T-helper 1 cell (primary cell): Measurements from ENCODE around the gene CDH23.

Experiments
- DNase-seq, 5 donors: peaks; one replicate each; pipeline ENCODE4 v3.0.0-alpha.2; 2012 to 2020

CDH23 gene

DNA sequence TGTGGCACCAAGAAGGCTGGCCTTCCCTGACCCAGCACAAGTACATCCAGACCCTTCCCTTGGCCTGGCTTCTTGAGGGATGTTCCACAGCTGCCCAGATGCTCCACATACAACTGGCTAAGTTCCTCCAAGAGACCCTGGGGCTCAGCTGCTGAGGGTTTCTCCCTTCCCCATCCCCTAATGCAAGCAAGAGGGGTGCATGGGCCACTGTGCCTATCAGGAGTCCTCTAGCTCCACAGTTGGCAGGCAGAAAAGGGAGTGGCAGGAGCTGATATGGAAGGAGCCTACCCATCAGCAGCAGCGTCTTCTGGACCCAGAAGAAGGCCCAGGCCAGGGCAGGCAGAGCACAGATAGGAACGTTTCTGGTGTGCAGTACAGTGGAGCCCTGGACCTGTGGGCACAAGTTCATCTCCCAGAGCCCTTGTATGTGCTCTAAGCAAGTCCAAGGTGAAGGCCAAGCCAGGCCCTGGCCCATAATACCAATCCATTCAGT is 350.4 kb downstream of the CDH23 start:
- DNase-seq: no peak

- DNase-seq: no peak
Measured at GRCh38 chr10:71747551-71748523, 351.1 kb downstream of the CDH23 start.

GRCh38 chr10:71748671-71749191 is 352.0 kb downstream of the CDH23 start:
- DNase-seq: peak; percentile 54 to 99 (median 68)

DNA sequence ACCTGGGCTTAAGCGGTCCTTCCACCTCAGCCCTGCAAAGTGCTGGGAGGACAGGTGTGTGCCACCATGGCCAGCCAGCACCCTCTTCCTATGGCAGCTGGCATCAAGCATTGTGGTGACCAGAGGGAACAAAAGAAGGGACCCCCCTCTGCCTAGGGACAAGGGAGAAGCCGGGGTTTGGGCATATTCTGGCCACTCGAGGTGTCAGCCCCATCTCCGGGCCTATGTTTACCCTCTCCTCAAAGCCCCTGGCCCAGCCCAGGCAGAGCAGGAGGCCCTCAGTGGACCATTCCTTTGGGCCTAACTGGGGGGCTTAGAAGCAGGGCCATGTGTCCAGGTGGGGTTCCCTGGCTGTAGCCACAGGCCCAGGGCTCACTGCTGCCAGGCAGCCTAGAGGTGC is 352.7 kb downstream of the CDH23 start:
- no peak for DNase-seq

DNA sequence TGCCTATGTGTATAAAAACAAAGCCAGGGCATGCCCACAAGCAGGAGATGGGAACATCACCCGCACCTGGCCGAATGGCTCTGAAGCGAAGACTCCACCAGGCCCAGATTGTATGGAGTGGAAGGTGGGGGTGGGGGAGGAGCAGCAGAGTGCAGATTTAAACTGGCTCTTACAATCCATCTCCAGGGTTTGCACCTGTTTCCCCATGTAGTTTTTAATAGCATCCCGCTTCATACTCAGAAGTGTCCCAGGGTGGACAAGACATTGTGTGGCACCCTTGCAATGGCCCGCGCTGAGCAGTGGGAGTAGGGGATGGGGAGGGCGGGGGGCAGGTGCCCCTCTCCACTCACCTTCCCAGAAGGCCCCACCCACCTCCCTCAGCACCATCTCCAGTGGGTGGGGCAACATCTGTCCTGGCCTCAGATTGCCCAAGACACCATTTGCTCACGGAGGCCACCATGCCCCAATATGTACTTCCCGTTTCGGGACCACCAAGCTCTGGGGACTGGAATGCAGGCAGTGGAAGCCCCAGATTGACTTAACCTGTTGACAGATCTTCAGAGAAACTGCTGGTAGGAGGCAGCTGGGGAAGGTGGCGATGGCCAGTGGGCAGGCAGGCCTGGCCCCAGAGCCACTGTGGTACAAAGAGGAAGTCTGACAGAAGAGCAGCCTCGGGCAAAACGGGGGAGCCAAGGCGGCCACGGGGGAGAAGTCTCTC is 353.6 kb downstream of the CDH23 start:
- no peak for DNase-seq

- no peak for DNase-seq
Measured at GRCh38 chr10:71750986-71751385, 354.3 kb downstream of the CDH23 start.

DNA sequence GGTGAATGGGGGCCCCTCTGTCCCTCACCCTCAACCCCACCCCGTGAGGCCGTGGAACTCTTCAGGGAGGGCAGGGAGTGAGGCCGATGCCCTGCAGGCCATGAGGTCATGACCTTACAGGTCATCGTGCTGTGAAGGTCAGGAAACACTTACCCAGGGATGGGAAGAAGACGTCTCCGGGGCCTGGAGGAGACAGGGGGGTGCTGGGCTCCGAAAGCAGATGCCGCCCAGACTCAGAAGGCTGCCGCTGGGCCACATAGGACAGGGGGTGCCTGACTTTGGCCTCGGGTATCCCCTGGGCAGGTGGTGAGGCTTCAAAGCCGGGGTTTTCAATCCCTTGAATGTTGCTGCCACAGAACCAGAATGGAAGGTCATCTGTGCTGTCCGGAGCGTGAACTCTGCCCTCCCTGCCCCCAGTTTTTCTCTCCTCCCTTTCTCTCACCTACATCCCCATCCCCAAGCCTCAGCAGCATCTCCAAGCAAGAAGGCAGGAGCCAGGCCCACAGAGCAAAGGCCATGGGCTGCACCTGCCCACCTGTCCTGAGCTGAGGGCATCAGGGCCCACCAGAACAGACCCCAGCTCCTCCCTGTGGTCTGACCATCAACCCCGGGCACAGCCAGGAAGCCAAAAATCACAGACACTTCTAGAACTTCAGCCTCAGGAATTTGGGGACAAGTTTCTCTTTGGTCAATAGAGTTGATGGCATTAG is 354.9 kb downstream of the CDH23 start:
- no peak for DNase-seq

- no peak for DNase-seq
Measured at GRCh38 chr10:71752391-71753090, 355.8 kb downstream of the CDH23 start.

GRCh38 chr10:71753091-71753959 is 356.6 kb downstream of the CDH23 start:
- DNase-seq: no peak

GRCh38 chr10:71753960-71754505 is 357.3 kb downstream of the CDH23 start:
- no peak for DNase-seq

GRCh38 chr10:71754562-71754961 is 357.8 kb downstream of the CDH23 start:
- DNase-seq: no peak

GRCh38 chr10:71755179-71755879 is 358.6 kb downstream of the CDH23 start:
- no peak for DNase-seq

DNA sequence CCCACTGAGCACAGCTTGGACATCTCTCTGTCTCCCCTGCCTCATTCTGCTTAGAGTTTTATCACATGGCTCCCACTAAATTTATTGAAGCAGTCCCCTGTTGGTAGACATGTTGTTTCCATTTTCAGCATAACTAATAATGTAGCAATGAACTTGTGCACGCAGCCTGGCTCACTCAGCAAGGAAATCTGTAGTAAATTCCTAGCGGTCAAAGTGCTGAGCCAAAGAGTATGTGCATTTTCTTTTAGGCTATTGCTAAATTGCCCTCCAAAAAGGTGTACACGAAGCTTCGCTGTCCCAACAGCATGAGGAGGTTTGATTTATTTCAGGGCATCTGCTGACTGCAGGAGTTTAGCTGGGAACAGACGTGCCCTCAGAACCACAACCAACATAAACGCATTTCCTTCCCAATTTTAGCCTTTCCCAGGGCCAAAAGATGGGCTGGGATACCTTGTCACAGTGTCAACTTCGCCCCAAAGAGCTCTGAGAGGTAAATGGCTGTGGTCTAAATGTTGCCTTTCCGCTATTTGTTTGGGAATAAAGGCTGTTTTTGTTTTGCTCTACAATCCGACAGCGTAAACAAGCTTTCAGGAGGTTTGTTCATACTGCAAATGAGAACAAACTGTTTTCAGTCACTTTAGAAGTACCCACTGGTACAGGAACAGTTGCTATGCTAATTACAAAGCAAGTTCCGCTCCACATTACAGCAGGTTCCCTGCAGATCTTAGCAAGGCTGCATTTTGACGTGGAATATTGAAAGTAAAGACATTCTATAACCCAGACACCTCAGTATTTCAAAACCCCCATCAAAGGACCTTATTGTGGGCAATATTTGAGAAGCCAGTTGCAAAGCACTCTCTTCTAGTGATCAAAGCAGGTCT is 359.8 kb downstream of the CDH23 start:
- DNase-seq: peak in 1 of 5 donors; percentile 81

DNA sequence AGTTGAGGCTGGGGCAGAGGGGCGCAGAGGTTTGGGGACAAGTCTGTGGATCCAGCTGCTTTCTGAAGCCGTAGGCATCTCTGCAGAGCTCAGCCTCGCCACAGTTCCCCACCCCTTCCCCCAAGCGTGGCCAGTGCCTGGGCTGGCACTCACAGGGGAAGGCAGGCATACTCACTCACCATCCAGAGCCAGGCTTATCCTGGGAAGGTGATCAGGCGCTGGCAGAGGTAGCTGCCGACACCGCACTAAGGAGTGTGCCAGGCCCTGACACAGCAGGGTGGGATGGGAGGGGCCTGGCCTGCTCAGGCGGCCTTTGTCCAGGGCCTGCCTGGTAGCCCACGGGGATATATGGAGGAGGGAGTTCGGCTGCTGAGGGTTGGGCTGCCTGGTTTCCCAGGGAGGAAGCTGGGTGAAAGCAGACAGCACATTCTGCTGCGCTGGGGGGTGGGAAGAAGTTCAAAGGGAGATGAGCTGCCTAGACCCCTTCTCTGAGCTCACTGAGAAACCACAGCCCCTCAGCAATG is 360.7 kb downstream of the CDH23 start:
- no peak for DNase-seq

GRCh38 chr10:71761105-71761511 is 364.4 kb downstream of the CDH23 start:
- no peak for DNase-seq

- no peak for DNase-seq
Measured at GRCh38 chr10:71761541-71762113, 364.9 kb downstream of the CDH23 start.

DNA sequence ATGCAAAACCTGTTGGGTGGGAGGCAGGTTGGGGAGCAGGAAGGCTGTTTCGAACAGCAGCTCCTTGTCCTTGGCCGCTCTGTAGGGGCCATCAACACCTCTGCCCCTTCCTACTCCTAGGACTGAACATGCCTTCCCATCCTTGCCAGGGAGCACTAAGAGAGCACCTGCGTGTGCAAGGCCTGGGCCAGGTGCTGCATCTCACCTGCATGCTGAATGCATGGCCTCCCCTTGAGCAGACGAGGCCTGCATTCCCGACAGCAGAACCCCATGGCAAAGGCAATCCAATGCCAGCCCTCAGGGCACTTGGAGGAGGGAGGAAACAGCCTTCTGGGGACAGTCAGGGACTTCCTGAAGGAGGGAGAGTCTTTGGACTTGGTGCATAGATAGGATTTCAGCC is 365.6 kb downstream of the CDH23 start:
- no peak for DNase-seq

DNA sequence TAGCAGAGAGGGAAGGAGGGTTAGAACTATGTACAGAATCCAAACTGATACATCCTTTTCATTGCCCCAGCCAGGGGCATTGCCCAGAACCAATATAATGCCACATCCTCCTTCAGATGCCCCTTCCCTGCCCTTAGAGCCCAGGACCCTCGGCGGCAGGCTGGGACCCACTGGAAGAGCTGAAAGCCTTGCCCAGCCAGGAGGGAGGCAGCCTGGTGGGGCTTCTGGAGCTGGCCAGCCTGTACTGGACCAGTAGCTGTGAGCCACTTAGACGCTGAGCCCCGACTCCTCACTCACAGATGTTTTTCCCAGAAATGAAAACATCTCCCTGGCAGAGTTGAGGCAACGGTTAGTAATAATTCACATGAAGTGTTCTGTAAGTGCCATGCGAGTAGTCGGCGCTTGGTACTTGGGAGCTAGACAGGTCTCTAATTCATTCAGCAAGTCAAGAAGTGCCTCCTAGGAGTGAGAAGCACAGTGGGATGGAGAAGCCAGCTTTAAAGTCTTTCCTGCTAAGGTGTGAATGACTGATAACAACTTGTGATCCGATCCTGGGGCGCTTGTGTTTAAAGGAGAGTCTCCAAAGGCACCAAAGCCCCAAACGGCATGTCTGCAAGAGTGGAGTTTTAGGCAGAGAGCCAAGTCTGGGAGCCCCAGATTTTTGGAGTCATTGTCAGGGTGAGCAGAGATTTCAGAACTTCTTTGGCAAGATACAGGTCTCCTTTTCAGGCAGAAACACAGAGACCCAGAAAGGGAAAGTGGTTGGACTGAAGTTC is 366.8 kb downstream of the CDH23 start:
- no peak for DNase-seq
